Measurements from ENCODE around the gene SHISA9. TPM values are rescaled to one million over a fixed set of nuclear protein-coding genes. Genes with fewer than 3 reads are reported as not detected.

SHISA9 gene
- total RNA-seq, 4 donors from 2014 or later = not detected

DNA sequence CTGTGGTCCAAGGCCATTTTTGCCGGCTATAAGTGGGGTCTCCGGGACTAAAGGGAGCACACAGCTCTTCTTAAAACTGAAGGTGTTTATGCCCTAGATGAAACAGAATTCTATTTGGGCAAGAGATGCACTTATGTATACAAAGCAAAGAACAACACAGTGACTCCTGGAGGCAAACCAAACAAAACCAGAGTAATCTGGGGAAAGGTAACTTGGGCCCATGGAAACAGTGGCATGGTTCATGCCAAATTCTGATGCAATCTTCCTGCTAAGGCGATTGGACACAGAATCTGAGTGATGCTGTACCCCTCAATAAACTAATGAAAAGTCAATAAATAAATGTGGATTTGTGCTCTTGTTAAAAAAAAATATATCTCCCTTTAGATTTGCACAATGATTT is 20.2 kb upstream of the SHISA9 start:
- Histone ChIP-seq H3K9me3 (no peaks in the 10 kb centered on the region), H3K4me1 (no peaks in the 10 kb centered on the region), H3K27ac (no peak overlapping the region), H3K27me3 (no peaks in the 10 kb centered on the region), H3K36me3 (no peaks in the 10 kb centered on the region), H3K4me3 (no peak overlapping the region)
- intact Hi-C loops (cut with DNase I; ENCODE audit: low total_unique reads) (no loop called here), in situ Hi-C loops (cut with MboI; ENCODE audit: low sequenced_read_pairs in 4 of 4) (no loop called here)
- TF ChIP-seq, protein P1, sequence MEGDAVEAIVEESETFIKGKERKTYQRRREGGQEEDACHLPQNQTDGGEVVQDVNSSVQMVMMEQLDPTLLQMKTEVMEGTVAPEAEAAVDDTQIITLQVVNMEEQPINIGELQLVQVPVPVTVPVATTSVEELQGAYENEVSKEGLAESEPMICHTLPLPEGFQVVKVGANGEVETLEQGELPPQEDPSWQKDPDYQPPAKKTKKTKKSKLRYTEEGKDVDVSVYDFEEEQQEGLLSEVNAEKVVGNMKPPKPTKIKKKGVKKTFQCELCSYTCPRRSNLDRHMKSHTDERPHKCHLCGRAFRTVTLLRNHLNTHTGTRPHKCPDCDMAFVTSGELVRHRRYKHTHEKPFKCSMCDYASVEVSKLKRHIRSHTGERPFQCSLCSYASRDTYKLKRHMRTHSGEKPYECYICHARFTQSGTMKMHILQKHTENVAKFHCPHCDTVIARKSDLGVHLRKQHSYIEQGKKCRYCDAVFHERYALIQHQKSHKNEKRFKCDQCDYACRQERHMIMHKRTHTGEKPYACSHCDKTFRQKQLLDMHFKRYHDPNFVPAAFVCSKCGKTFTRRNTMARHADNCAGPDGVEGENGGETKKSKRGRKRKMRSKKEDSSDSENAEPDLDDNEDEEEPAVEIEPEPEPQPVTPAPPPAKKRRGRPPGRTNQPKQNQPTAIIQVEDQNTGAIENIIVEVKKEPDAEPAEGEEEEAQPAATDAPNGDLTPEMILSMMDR (IDR thresholded peaks at IDR 0.05 in 4 of 5, conservative IDR thresholded peaks at IDR 0.05 in 1 of 5) = no peak
- TF ChIP-seq POLR2A (IDR thresholded peaks at IDR 0.05) = no peak
- DNase-seq (no peak), ATAC-seq (no peak)

DNA sequence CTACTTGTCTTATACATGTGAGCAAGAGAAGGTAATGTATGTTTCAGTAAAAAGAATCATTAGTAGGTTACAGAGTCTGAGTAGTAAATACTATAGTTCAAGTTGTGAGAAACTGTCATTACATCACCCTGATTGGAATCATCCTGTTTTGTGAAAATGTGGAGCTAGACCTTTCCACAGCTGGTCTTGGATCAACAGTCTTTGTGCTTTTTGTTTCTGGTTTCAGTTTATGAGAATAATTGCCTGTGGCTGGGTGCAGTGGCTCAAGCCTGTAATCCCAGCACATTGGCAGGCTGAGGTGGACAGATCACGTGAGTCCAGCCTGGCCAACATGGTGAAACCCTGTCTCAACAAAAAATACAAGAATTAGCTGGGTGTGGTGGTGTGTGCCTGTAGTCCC is 19.7 kb upstream of the SHISA9 start:
- in situ Hi-C loops (cut with MboI; ENCODE audit: low sequenced_read_pairs in 4 of 4) (no loop called here), intact Hi-C loops (cut with DNase I; ENCODE audit: low total_unique reads) (no loop called here)
- no peak for TF ChIP-seq POLR2A (IDR thresholded peaks at IDR 0.05)
- TF ChIP-seq, protein P1 (IDR thresholded peaks at IDR 0.05 in 4 of 5, conservative IDR thresholded peaks at IDR 0.05 in 1 of 5) = no peak
- Histone ChIP-seq H3K27ac (no peak overlapping the region), H3K4me3 (no peak overlapping the region), H3K9me3 (no peaks in the 10 kb centered on the region), H3K4me1 (no peaks in the 10 kb centered on the region), H3K27me3 (no peaks in the 10 kb centered on the region), H3K36me3 (no peaks in the 10 kb centered on the region)
- no peak for DNase-seq
- no peak for ATAC-seq

DNA sequence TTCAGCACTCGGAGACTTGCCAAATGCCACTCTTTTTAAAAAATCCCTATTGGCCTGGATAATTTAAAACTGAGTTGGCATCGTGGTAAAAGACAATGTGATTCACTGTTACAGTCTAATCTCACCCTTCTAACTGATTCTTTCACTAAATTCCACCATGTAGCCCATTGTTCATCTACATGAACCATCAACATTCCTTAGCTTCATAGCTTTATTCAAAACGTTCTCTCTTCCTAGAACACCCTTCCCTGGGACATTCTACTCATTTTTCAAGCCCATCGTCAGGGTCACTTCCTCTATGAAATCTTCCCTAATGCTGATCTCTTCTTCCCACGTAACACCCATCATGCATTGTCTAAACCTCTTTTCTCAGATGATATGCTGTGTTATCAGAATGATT is 15.7 kb upstream of the SHISA9 start:
- no peaks in the 10 kb centered on the region for H3K36me3 ChIP-seq
- intact Hi-C loops (cut with DNase I; ENCODE audit: low total_unique reads) (no loop called here), in situ Hi-C loops (cut with MboI; ENCODE audit: low sequenced_read_pairs in 4 of 4) (no loop called here)
- H3K9me3 ChIP-seq = no peaks in the 10 kb centered on the region
- TF ChIP-seq POLR2A (IDR thresholded peaks at IDR 0.05) = no peak
- TF ChIP-seq, protein P1 (IDR thresholded peaks at IDR 0.05 in 4 of 5, conservative IDR thresholded peaks at IDR 0.05 in 1 of 5) = no peak
- H3K4me1 ChIP-seq = no peaks in the 10 kb centered on the region
- H3K4me3 ChIP-seq = no peak overlapping the region
- no peak overlapping the region for H3K27ac ChIP-seq
- H3K27me3 ChIP-seq = no peaks in the 10 kb centered on the region
- DNase-seq = no peak
- no peak for ATAC-seq

DNA sequence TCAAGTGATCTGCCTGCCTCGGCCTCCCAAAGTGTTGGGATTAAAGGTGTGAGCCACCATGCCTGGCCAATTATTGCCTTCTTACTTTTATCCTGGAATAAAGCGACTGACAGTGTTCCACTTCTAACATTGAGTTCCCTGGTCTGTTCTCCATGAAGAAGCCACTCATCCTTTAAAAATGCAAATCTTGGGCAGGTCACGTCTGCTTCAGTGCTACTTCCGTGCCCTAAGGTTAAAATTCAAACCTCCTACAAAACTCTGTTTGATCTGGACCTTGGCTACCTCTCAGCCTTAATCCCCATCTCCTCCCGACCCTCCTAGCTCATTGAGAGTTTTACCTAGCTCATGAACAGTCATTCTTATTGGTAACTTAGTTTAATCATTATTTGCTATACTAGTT is 9.6 kb upstream of the SHISA9 start:
- ATAC-seq = no peak
- intact Hi-C loops (cut with DNase I; ENCODE audit: low total_unique reads) (no loop called here), in situ Hi-C loops (cut with MboI; ENCODE audit: low sequenced_read_pairs in 4 of 4) (no loop called here)
- no peaks in the 10 kb centered on the region for H3K9me3 ChIP-seq
- H3K36me3 ChIP-seq = no peaks in the 10 kb centered on the region
- no peak for TF ChIP-seq POLR2A (IDR thresholded peaks at IDR 0.05)
- TF ChIP-seq, protein P1 (IDR thresholded peaks at IDR 0.05 in 4 of 5, conservative IDR thresholded peaks at IDR 0.05 in 1 of 5) = no peak
- peaks cover 0 to 2% (median 0%) of the 10 kb centered on the region in 3 donors for H3K27me3 ChIP-seq
- H3K4me3 ChIP-seq = no peak overlapping the region
- H3K4me1 ChIP-seq = no peaks in the 10 kb centered on the region
- H3K27ac ChIP-seq = no peak overlapping the region
- DNase-seq = no peak

DNA sequence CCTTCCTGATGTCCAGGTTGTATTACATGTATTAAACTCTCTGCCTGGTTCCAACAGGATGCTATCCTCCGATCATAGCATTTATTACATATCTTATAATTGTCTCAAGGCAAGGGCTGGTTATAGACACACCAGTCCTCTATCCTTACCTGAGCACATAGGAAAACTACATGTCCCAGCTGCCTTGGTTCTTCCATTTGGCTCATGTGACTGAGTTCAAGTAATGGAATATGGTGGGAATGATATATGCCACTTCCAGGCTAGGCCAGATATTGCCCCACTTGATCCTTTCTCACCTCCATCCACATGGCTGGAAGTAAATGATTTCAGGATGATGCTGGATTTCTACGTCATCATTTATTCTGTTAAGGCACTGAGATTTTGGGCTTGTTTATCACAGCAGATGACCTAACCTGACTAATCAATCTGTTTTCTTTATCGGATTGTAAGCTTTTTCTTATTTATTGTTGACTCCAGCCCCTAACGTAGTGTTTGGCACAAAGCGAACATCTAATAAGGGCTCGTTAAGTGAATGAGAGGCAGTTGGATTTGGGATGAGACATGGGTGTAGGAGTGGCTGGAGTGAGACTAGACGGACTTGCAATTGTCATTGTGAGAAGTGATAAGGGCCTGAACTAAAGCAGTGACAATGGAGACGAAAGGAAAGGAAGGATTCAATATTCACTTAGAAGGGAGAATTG is 8.2 kb upstream of the SHISA9 start:
- Histone ChIP-seq H3K27me3 (peaks cover 0 to 4% (median 0%) of the 10 kb centered on the region in 3 donors), H3K27ac (no peak overlapping the region), H3K36me3 (no peaks in the 10 kb centered on the region), H3K4me3 (no peak overlapping the region), H3K4me1 (no peaks in the 10 kb centered on the region), H3K9me3 (no peaks in the 10 kb centered on the region)
- intact Hi-C loops (cut with DNase I; ENCODE audit: low total_unique reads) = no loop called here
- no peak for TF ChIP-seq POLR2A (IDR thresholded peaks at IDR 0.05)
- TF ChIP-seq, protein P1 (IDR thresholded peaks at IDR 0.05 in 4 of 5, conservative IDR thresholded peaks at IDR 0.05 in 1 of 5) = no peak
- in situ Hi-C loops (cut with MboI; ENCODE audit: low sequenced_read_pairs in 4 of 4) = no loop called here
- DNase-seq (no peak), ATAC-seq (no peak)
